Breast epithelium (tissue), 3 donors: ENCODE results near the gene FRMD4A.

Experiments used
- CTCF ChIP-seq, 3 donors: fragments of 450-650 bp; IDR thresholded peaks; one replicate each; pipeline ENCODE4 v1.5.1; 2016 to 2017; ENCODE audit warnings: antibody characterized with exemption in 3 of 3, mild to moderate bottlenecking in 3 of 3, moderate library complexity in 3 of 3
- POLR2A ChIP-seq: fragments of 450-650 bp; IDR thresholded peaks from one replicate; pipeline ENCODE4 v1.6.1; 2016; ENCODE audit warnings: antibody characterized with exemption, mild to moderate bottlenecking, moderate library complexity
- POLR2AphosphoS5 ChIP-seq, 3 donors: sonication (generic); formaldehyde crosslinking; IDR thresholded peaks; one replicate each; pipeline ENCODE4 v1.6.1; 2017; ENCODE audit warnings: antibody characterized with exemption in 3 of 3

GRCh38 chr10:14102056-14102455 is 228.7 kb downstream of the FRMD4A start:
- TF ChIP-seq POLR2A, result no peak
- TF ChIP-seq CTCF (IDR thresholded peaks at IDR 0.05), result no peak
- no peak for TF ChIP-seq POLR2AphosphoS5 (IDR thresholded peaks at IDR 0.05)
